Fibroblast of skin of scalp (primary cell): ENCODE results near the gene CCL23. TPM values are rescaled to one million over a fixed set of nuclear protein-coding genes. Genes with fewer than 3 reads are reported as not detected.
"Not testable (repeated sequence)": the region's sequence is repeated elsewhere in the genome, so short reads cannot be mapped to it uniquely, and the experiment has no call there.

Source experiments
- DNase-seq: peaks from one replicate; pipeline ENCODE4 v3.0.0-alpha.2; 2013
- polyA plus RNA-seq, 2 experiments: library from polyadenylated mRNA; unstranded; fragments of 120-200 nt; gene quantifications; one replicate each; pipeline ENCODE4 v1.2.1, GENCODE V29; 2013; ENCODE audit not compliant: insufficient read length in 2 of 2

CCL23 gene
- polyA plus RNA-seq (2013, experiment 1 of 2; ENCODE audit: insufficient read length) = not detected
- polyA plus RNA-seq (2013, experiment 2 of 2; ENCODE audit: insufficient read length) = not detected

- no peak for DNase-seq
Measured at GRCh38 chr17:36017799-36018198, at the start of gene CCL23. Gene CCL23 (minus strand): TSS chr17:36017972. CDS start chr17:36017897, 75 bp downstream.

GRCh38 chr17:36066365-36066985 lies 48.7 kb upstream of the CCL23 start:
- DNase-seq = no peak

- DNase-seq = no peak
Measured at GRCh38 chr17:36063786-36064541, 46.2 kb upstream of the CCL23 start, which contains the start of gene CCL18. Gene CCL18 (plus strand): TSS chr17:36064272. CDS start chr17:36064343, 71 bp downstream.

- no peak for DNase-seq
Measured at GRCh38 chr17:36060816-36061215, 43.0 kb upstream of the CCL23 start.

- DNase-seq = no peak
Measured at GRCh38 chr17:36059406-36059805, 41.6 kb upstream of the CCL23 start.

- DNase-seq = no peak
Measured at GRCh38 chr17:36057911-36058310, 40.1 kb upstream of the CCL23 start.

GRCh38 chr17:36055921-36056520 lies 38.2 kb upstream of the CCL23 start:
- DNase-seq = no peak

- DNase-seq = no peak
Measured at GRCh38 chr17:36055171-36055570, 37.4 kb upstream of the CCL23 start.

- no peak for DNase-seq
Measured at GRCh38 chr17:36049643-36050042, 31.9 kb upstream of the CCL23 start.

GRCh38 chr17:36048066-36048465 lies 30.3 kb upstream of the CCL23 start:
- no peak for DNase-seq

GRCh38 chr17:36036235-36036634 lies 18.5 kb upstream of the CCL23 start:
- no peak for DNase-seq

- no peak for DNase-seq
Measured at GRCh38 chr17:36034127-36034526, 16.4 kb upstream of the CCL23 start.

GRCh38 chr17:36030956-36031355 lies 13.2 kb upstream of the CCL23 start:
- DNase-seq = no peak

GRCh38 chr17:36027761-36028160 lies 10.0 kb upstream of the CCL23 start:
- DNase-seq = no peak

- no peak for DNase-seq
Measured at GRCh38 chr17:36024106-36024869, 6.5 kb upstream of the CCL23 start.

GRCh38 chr17:36019423-36019822 lies 1.7 kb upstream of the CCL23 start:
- DNase-seq = no peak

- DNase-seq = no peak
Measured at GRCh38 chr17:36016555-36016954, 1.2 kb downstream of the CCL23 start.

- not testable (repeated sequence) for DNase-seq
Measured at GRCh38 chr17:36015895-36016294, 1.9 kb downstream of the CCL23 start.

- no peak for DNase-seq
Measured at GRCh38 chr17:36014946-36015345, 2.8 kb downstream of the CCL23 start.

GRCh38 chr17:36011201-36011600 lies 6.6 kb downstream of the CCL23 start:
- no peak for DNase-seq

GRCh38 chr17:36008998-36009665 lies 8.6 kb downstream of the CCL23 start:
- DNase-seq = no peak

GRCh38 chr17:36004594-36005108 lies 13.1 kb downstream of the CCL23 start:
- DNase-seq = no peak
